Measurements from ENCODE around the gene FAM20B. TPM values are rescaled to one million over a fixed set of nuclear protein-coding genes. Genes with fewer than 3 reads are reported as not detected.

The FAM20B gene
- total and polyA plus RNA-seq, 4 donors: 33.1 to 59.0 (median 39.5) TPM

DNA sequence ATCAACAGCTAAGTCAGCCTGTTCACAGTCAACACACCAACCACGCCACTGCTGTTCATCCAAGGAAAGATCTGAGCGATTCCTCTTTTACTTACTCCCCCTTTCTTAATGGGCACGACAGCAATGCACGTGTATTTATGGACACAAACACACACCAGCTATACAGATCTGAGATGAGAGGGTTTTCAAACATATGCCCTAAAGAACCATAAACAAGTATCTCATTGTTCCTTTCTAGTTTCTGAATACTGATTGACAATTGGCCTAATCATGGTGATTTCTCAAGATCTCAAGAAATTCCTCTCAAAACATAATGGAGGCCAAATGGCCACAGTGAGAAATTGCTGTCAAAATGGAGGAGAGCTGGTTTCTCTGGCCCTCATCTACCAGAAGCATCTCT, 74.2 kb downstream of the FAM20B start:
- peaks cover 17% of the 10 kb centered on the region for H3K36me3 ChIP-seq (ENCODE audit: control insufficient read depth, insufficient read depth, low read length)
- H3K27ac ChIP-seq (ENCODE audit: low read depth, low read length): no peak overlapping the region

DNA sequence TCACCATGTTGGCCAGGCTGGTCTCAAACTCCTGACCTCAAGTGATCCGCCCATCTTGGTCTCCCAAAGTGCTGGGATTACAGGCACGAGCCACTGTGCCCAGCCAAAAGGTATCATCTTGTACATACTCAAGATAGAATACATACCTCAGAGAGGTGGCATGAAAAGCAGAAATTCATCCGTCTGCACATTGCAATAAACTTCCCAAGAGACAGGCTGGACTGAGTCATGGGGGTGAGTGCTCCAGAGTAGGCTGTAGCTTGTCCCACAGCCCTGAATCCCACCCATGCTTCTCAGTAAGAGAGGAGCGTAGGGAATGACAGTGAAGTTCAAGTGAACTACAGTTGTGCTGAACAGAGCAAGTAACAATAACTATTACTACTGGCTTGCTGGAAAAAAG, 75.9 kb downstream of the FAM20B start:
- no peaks in the 10 kb centered on the region for H3K27me3 ChIP-seq (ENCODE audit: control insufficient read depth, insufficient read depth, low read length)
- WGBS (ENCODE audit: insufficient coverage): no CpG with 5 or more reads among the region's 4 CpGs
- no peaks in the 10 kb centered on the region for H3K9me3 ChIP-seq (ENCODE audit: control insufficient read depth, insufficient read depth, low read length)
- H3K27ac ChIP-seq (ENCODE audit: low read depth, low read length): no peak overlapping the region
- no peak overlapping the region for H3K4me3 ChIP-seq (ENCODE audit: low read depth, low read length)
- H3K4me1 ChIP-seq (ENCODE audit: control insufficient read depth, insufficient read depth, low read length): no peaks in the 10 kb centered on the region
- DNase-seq (ENCODE audit: low read depth in 4 of 6, low spot score in 6 of 6): no peak
- H3K36me3 ChIP-seq (ENCODE audit: control insufficient read depth, insufficient read depth, low read length): peaks cover 7% of the 10 kb centered on the region

More for the DNA sequence above, 74.2 kb downstream of the FAM20B start:
- Histone ChIP-seq H3K9me3 (ENCODE audit: control insufficient read depth, insufficient read depth, low read length) (no peaks in the 10 kb centered on the region), H3K27me3 (ENCODE audit: control insufficient read depth, insufficient read depth, low read length) (no peaks in the 10 kb centered on the region), H3K4me1 (ENCODE audit: control insufficient read depth, insufficient read depth, low read length) (no peaks in the 10 kb centered on the region), H3K4me3 (ENCODE audit: low read depth, low read length) (no peak overlapping the region)
- WGBS (ENCODE audit: insufficient coverage): no CpG with 5 or more reads among the region's 4 CpGs
- no peak for DNase-seq (ENCODE audit: low read depth in 4 of 6, low spot score in 6 of 6)

GRCh38 chr1:179103999-179104398, 78.3 kb downstream of the FAM20B start:
- Histone ChIP-seq H3K27me3 (ENCODE audit: control insufficient read depth, insufficient read depth, low read length) (no peaks in the 10 kb centered on the region), H3K4me3 (ENCODE audit: low read depth, low read length) (no peak overlapping the region), H3K9me3 (ENCODE audit: control insufficient read depth, insufficient read depth, low read length) (no peaks in the 10 kb centered on the region), H3K27ac (ENCODE audit: low read depth, low read length) (no peak overlapping the region), H3K36me3 (ENCODE audit: control insufficient read depth, insufficient read depth, low read length) (peaks cover 15% of the 10 kb centered on the region), H3K4me1 (ENCODE audit: control insufficient read depth, insufficient read depth, low read length) (no peaks in the 10 kb centered on the region)
- DNase-seq (ENCODE audit: low read depth in 4 of 6, low spot score in 6 of 6): no peak
- no CpG with 5 or more reads among the region's 1 CpG for WGBS (ENCODE audit: insufficient coverage)

DNA sequence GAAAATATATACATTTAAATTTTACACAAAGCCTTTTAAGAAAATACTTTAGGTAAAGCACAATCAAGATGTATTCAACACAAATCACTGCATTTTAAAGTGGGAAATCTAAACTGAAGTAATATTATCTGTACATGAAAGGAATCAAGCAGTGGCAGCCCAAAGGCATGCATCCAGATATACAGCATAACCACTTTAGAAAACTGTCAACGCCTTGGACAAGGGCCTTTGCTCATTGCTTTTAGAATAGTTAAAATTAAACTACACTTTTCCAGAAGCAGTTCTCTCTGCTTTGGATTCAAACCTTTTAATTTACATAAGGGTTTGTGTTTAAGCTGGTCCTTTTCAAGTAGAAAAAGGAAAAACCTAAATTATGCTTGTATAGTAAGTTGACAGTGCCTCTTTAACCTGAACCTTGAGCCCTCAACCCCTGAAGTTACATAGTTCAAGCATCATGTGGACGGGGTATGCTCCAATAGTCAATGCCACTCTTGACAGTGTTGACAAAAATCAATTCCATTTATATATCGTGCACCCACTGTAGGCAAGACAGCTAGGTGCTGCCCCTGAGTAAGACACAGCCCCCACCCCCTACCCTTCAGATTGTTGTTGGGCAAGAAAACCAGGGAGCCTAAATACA, 79.0 kb downstream of the FAM20B start:
- Histone ChIP-seq H3K4me3 (ENCODE audit: low read depth, low read length) (no peak overlapping the region), H3K27me3 (ENCODE audit: control insufficient read depth, insufficient read depth, low read length) (no peaks in the 10 kb centered on the region), H3K36me3 (ENCODE audit: control insufficient read depth, insufficient read depth, low read length) (peaks cover 21% of the 10 kb centered on the region), H3K9me3 (ENCODE audit: control insufficient read depth, insufficient read depth, low read length) (no peaks in the 10 kb centered on the region), H3K27ac (ENCODE audit: low read depth, low read length) (no peak overlapping the region), H3K4me1 (ENCODE audit: control insufficient read depth, insufficient read depth, low read length) (no peaks in the 10 kb centered on the region)
- DNase-seq (ENCODE audit: low read depth in 4 of 6, low spot score in 6 of 6): peak in 1 of 6 donors; percentile 16
- WGBS (ENCODE audit: insufficient coverage): 93% methylated on average over 2 of the region's 3 CpGs

GRCh38 chr1:179105393-179105792, 79.7 kb downstream of the FAM20B start:
- DNase-seq (ENCODE audit: low read depth in 4 of 6, low spot score in 6 of 6): peak in 1 of 6 donors; percentile 70
- Histone ChIP-seq H3K4me3 (ENCODE audit: low read depth, low read length) (no peak overlapping the region), H3K27me3 (ENCODE audit: control insufficient read depth, insufficient read depth, low read length) (no peaks in the 10 kb centered on the region), H3K9me3 (ENCODE audit: control insufficient read depth, insufficient read depth, low read length) (no peaks in the 10 kb centered on the region), H3K27ac (ENCODE audit: low read depth, low read length) (no peak overlapping the region), H3K4me1 (ENCODE audit: control insufficient read depth, insufficient read depth, low read length) (no peaks in the 10 kb centered on the region), H3K36me3 (ENCODE audit: control insufficient read depth, insufficient read depth, low read length) (peaks cover 28% of the 10 kb centered on the region)
- WGBS (ENCODE audit: insufficient coverage): 56% methylated on average over 5 of the region's 7 CpGs

- Histone ChIP-seq H3K4me1 (ENCODE audit: control insufficient read depth, insufficient read depth, low read length) (no peaks in the 10 kb centered on the region), H3K27me3 (ENCODE audit: control insufficient read depth, insufficient read depth, low read length) (no peaks in the 10 kb centered on the region), H3K9me3 (ENCODE audit: control insufficient read depth, insufficient read depth, low read length) (no peaks in the 10 kb centered on the region), H3K36me3 (ENCODE audit: control insufficient read depth, insufficient read depth, low read length) (peaks cover 41% of the 10 kb centered on the region), H3K27ac (ENCODE audit: low read depth, low read length) (no peak overlapping the region), H3K4me3 (ENCODE audit: low read depth, low read length) (no peak overlapping the region)
- WGBS (ENCODE audit: insufficient coverage): 93% methylated on average over 11 of the region's 15 CpGs
- no peak for DNase-seq (ENCODE audit: low read depth in 4 of 6, low spot score in 6 of 6)
These were observed 82.3 kb downstream of the FAM20B start for GRCh38 chr1:179107706-179108629.

- Histone ChIP-seq H3K4me3 (ENCODE audit: low read depth, low read length) (no peak overlapping the region), H3K4me1 (ENCODE audit: control insufficient read depth, insufficient read depth, low read length) (no peaks in the 10 kb centered on the region), H3K27ac (ENCODE audit: low read depth, low read length) (no peak overlapping the region), H3K36me3 (ENCODE audit: control insufficient read depth, insufficient read depth, low read length) (peaks cover 41% of the 10 kb centered on the region), H3K27me3 (ENCODE audit: control insufficient read depth, insufficient read depth, low read length) (no peaks in the 10 kb centered on the region), H3K9me3 (ENCODE audit: control insufficient read depth, insufficient read depth, low read length) (no peaks in the 10 kb centered on the region)
- WGBS (ENCODE audit: insufficient coverage): no CpG with 5 or more reads among the region's 2 CpGs
- DNase-seq (ENCODE audit: low read depth in 4 of 6, low spot score in 6 of 6): no peak
These were observed 83.0 kb downstream of the FAM20B start for GRCh38 chr1:179108644-179109043.

- WGBS (ENCODE audit: insufficient coverage): 100% methylated on average over 1 of the region's 3 CpGs
- H3K9me3 ChIP-seq (ENCODE audit: control insufficient read depth, insufficient read depth, low read length): no peaks in the 10 kb centered on the region
- H3K4me3 ChIP-seq (ENCODE audit: low read depth, low read length): no peak overlapping the region
- H3K27ac ChIP-seq (ENCODE audit: low read depth, low read length): no peak overlapping the region
- peaks cover 35% of the 10 kb centered on the region for H3K36me3 ChIP-seq (ENCODE audit: control insufficient read depth, insufficient read depth, low read length)
- no peaks in the 10 kb centered on the region for H3K27me3 ChIP-seq (ENCODE audit: control insufficient read depth, insufficient read depth, low read length)
- H3K4me1 ChIP-seq (ENCODE audit: control insufficient read depth, insufficient read depth, low read length): no peaks in the 10 kb centered on the region
- no peak for DNase-seq (ENCODE audit: low read depth in 4 of 6, low spot score in 6 of 6)
These were observed 89.5 kb downstream of the FAM20B start for GRCh38 chr1:179115181-179115580.

GRCh38 chr1:179119513-179119912, 93.8 kb downstream of the FAM20B start:
- Histone ChIP-seq H3K27ac (ENCODE audit: low read depth, low read length) (no peak overlapping the region), H3K27me3 (ENCODE audit: control insufficient read depth, insufficient read depth, low read length) (no peaks in the 10 kb centered on the region), H3K36me3 (ENCODE audit: control insufficient read depth, insufficient read depth, low read length) (peaks cover 23% of the 10 kb centered on the region), H3K4me1 (ENCODE audit: control insufficient read depth, insufficient read depth, low read length) (no peaks in the 10 kb centered on the region), H3K9me3 (ENCODE audit: control insufficient read depth, insufficient read depth, low read length) (no peaks in the 10 kb centered on the region), H3K4me3 (ENCODE audit: low read depth, low read length) (no peak overlapping the region)
- no peak for DNase-seq (ENCODE audit: low read depth in 4 of 6, low spot score in 6 of 6)

DNA sequence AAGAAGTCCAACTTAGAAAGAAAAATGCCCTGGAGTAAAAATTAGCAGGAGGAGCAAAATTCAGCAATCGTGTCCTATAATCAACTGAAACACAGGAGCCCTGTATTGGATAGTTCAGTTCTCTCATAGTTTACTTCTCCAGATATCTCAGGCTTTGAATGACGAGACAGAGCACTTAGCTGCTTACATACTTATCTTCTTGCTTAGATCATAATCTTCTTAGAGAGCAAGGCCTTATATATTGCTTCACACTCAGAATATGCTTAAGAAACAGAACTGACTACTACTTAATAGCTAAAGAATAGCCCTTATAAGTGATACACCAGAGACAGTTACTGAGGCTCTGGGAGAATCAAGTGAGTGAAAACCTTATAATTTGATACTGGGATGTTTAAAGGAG, 95.0 kb downstream of the FAM20B start:
- DNase-seq (ENCODE audit: low read depth in 4 of 6, low spot score in 6 of 6): no peak
- no peaks in the 10 kb centered on the region for H3K9me3 ChIP-seq (ENCODE audit: control insufficient read depth, insufficient read depth, low read length)
- H3K4me3 ChIP-seq (ENCODE audit: low read depth, low read length): no peak overlapping the region
- no peak overlapping the region for H3K27ac ChIP-seq (ENCODE audit: low read depth, low read length)
- peaks cover 23% of the 10 kb centered on the region for H3K36me3 ChIP-seq (ENCODE audit: control insufficient read depth, insufficient read depth, low read length)
- H3K27me3 ChIP-seq (ENCODE audit: control insufficient read depth, insufficient read depth, low read length): no peaks in the 10 kb centered on the region
- no peaks in the 10 kb centered on the region for H3K4me1 ChIP-seq (ENCODE audit: control insufficient read depth, insufficient read depth, low read length)
- no CpG with 5 or more reads among the region's 2 CpGs for WGBS (ENCODE audit: insufficient coverage)

Data from spinal cord (tissue), 10 donors.